AG09319 (cell line): Measurements from ENCODE around the gene PKMYT1.

Experiments used
- DNase-seq: peaks from one replicate; pipeline ENCODE4 v3.0.0-alpha.2; 2010; ENCODE audit warnings: low read depth; ENCODE audit errors: extremely low read depth
- CTCF ChIP-seq: IDR thresholded peaks from 2 replicates; pipeline ENCODE4 v1.5.1; 2011; ENCODE audit warnings: low read depth, mild to moderate bottlenecking, inconsistent platforms, low read length, moderate library complexity

Gene PKMYT1

DNA sequence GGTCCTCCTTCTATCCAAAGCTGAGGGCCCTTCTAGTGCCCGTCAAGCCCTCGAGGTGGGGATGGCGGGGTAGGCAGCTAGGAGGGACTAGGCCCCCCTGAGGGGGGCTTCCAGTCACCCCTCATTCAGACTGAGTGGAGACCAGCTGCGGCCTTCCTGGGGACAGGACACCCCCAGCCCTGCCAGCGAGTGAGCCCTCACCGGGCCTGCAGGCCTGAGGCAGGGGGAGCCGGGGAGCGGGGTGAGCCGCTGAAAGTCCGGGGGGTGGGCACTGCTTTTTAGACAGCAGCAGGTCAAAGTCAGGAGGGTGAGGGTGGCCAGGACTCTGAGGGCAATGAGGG is 24.8 kb downstream of the PKMYT1 start:
- no peak for DNase-seq
- TF ChIP-seq CTCF = no peak

GRCh38 chr16:2954656-2955381 is 25.4 kb downstream of the PKMYT1 start:
- TF ChIP-seq CTCF = no peak
- DNase-seq = no peak

DNA sequence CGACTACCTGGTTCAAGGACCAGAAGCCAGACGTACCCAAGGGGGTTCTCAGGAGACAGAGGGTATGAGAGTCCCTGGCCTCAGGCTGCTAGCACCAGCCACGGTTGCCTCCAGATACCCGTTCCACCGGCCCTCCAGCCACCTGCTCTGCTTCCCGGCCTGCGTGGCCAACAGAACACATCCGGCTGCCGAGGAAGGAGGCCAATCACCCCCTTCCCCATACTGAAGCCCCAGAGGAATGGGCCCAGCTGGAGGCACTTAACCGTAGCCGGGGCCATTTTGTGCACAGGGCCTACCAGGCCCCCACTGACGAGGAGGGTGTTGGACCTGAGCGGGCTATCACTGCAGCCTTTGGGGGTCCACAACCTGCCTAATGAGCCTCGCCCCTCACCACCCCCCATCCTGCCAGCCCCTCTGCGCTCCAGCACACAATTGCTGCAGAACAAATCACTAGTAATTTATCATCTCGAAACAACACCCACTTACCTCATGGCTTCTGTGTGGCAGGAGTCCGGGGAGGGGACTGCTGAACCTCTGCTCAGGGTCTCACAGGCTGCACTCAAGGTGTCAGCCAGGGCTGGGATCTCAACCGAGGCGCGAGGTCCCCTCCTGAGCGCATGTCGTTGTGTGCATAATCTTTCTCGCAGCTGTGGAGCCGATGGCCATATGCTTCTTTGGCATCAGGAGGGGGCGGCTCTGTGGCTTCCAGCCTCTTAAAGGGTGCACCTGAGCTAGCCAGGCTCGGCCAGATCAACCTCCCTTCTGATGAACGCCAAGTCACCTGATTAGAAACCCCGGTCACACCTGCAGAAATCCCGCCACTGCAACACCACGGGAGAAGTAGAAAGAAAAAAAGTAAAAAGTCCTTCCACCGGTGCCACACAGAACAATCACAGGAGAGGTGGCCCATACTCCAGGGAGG is 26.3 kb downstream of the PKMYT1 start:
- TF ChIP-seq CTCF = no peak
- no peak for DNase-seq

- TF ChIP-seq CTCF = no peak
- DNase-seq = no peak
These were observed 27.6 kb downstream of the PKMYT1 start for GRCh38 chr16:2952679-2953078.

GRCh38 chr16:2950773-2951172 is 29.5 kb downstream of the PKMYT1 start:
- DNase-seq = no peak
- TF ChIP-seq CTCF = no peak

DNA sequence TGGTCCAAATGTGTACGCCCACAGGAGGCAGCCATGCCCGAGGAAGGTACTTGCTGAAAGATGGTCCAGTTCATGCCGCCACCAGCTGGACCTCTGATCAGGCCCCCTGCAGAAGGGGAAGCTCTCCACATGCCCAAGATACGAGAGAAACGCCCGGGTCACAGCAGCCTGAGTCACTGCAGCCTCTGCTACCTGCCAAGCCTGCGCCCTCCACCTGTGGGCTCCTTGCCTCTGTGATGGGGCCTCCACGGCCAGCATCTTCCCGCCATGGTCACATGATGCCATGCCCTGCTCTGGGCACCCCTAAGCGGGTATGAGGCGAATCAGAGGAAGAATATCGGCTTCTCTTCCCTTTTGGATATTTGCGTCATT is 29.9 kb downstream of the PKMYT1 start:
- no peak for DNase-seq
- no peak for TF ChIP-seq CTCF

GRCh38 chr16:2949705-2950352 is 30.4 kb downstream of the PKMYT1 start:
- DNase-seq = no peak
- no peak for TF ChIP-seq CTCF
